Suprapubic skin (tissue), 4 donors: Measurements from ENCODE around the gene CCDC148.

Experiments
- CTCF ChIP-seq, 2 donors: fragments of 200-600 bp in 1 of 2; fragments of 450-650 bp in 1 of 2; sonication (generic) in 1 of 2; IDR thresholded peaks; one replicate each; pipeline ENCODE4 v1.5.1; 2016 to 2019; ENCODE audit warnings: antibody characterized with exemption in 2 of 2, mild to moderate bottlenecking in 1 of 2, moderate library complexity in 1 of 2
- EP300 ChIP-seq: sonication (generic); formaldehyde crosslinking; IDR thresholded peaks from one replicate; pipeline ENCODE4 v1.6.1; 2017; ENCODE audit warnings: antibody characterized with exemption
- POLR2A ChIP-seq, 2 donors: fragments of 450-650 bp; IDR thresholded peaks; one replicate each; pipeline ENCODE4 v1.6.1; 2017; ENCODE audit warnings: antibody characterized with exemption in 2 of 2, mild to moderate bottlenecking in 2 of 2, moderate library complexity in 2 of 2
- POLR2AphosphoS5 ChIP-seq, 3 donors: sonication (generic); formaldehyde crosslinking; IDR thresholded peaks; one replicate each; pipeline ENCODE4 v1.6.1; 2017; ENCODE audit warnings: antibody characterized with exemption in 3 of 3

GRCh38 chr2:158269143-158269542 is 187.4 kb downstream of the CCDC148 start:
- TF ChIP-seq POLR2AphosphoS5 (IDR thresholded peaks at IDR 0.05), result no peak
- TF ChIP-seq CTCF (IDR thresholded peaks at IDR 0.05), result no peak
- no peak for TF ChIP-seq POLR2A (IDR thresholded peaks at IDR 0.05)
- TF ChIP-seq EP300, result no peak
